GM18508 (cell line): Measurements from ENCODE around the gene ZDHHC9.

Experiments
- ATAC-seq: cut with Tn5 transposase; IDR thresholded peaks from one replicate; pipeline ENCODE4 v1.9.1; 2021; ENCODE audit warnings: moderate number of reproducible peaks; ENCODE audit not compliant: insufficient read depth, unreplicated experiment

The ZDHHC9 gene

DNA sequence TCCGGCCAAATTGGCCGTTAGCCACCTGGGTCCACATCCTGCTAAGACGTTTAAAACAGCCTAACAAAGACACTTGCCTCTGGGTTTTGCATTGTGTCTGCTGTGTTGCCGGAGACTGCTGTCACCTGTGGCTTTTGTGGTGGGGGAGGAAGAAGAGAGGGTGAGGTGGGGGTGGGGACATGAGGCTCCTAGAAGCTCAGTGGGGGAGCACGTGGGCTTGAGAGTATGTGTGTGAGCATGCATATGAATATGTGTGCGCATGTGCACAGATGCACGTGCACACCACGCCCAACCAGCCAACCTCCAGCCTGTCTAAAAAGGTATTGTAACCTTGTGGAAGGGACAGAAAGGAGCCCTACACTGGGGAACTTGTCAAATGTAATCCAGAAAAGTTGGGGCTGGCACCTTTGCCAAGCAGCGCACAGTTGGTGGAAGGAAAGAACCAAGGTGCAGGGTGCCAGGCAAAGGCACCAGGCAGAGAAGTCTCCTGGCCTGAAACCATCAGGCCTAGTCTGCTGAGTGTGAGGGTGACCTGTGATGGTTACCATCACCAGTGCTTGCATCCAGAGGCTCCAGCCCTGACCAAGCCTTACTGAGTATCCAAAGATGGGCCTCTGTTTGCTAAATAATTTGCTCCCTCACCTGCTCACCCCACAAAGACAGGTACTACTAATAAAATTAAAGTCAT, 74.1 kb downstream of the ZDHHC9 start:
- ATAC-seq, result no peak

GRCh38 chrX:129768586-129769466, 74.9 kb downstream of the ZDHHC9 start:
- ATAC-seq, result no peak

GRCh38 chrX:129768186-129768585, 75.5 kb downstream of the ZDHHC9 start:
- no peak for ATAC-seq

- no peak for ATAC-seq
Observed at GRCh38 chrX:129763666-129764065, 80.0 kb downstream of the ZDHHC9 start.

DNA sequence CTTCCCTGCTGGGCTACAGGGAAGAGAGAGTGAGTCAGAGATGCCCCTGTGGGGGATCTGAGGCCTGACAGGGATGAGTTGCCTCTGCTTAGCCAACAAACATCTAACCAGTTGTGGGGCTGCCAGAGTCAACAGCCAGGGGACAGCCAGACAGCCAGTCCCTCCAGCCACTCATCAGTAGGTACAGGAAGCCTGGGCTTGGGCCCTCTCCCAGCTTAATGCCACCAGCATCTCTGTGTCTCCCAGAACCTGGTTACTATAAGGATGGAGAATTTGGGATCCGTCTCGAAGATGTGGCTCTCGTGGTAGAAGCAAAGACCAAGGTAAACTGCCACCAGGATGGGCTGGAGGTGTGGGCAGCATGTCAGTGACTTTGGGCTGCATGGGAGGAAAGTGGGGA, 81.2 kb downstream of the ZDHHC9 start:
- ATAC-seq, result no peak

GRCh38 chrX:129761596-129761995, 82.1 kb downstream of the ZDHHC9 start:
- ATAC-seq, result no peak

DNA sequence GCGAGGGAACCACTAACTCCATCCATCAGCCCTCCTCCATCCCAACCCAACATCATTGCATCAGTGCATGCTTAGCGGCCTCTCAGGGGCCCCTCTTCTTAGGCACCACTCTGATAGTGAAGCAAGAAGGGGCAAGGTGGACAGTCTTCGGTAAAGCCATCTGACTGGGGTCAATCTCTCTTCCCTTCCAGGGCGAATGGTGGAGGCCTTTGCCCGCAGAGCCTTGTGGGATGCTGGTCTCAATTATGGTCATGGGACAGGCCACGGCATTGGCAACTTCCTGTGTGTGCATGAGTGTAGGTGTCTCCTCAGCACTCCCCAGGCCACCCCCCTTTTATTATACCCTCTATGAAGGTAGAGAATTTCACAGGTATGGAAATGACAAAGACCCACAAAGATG, 82.7 kb downstream of the ZDHHC9 start:
- no peak for ATAC-seq

GRCh38 chrX:129760155-129760554, 83.5 kb downstream of the ZDHHC9 start:
- no peak for ATAC-seq

DNA sequence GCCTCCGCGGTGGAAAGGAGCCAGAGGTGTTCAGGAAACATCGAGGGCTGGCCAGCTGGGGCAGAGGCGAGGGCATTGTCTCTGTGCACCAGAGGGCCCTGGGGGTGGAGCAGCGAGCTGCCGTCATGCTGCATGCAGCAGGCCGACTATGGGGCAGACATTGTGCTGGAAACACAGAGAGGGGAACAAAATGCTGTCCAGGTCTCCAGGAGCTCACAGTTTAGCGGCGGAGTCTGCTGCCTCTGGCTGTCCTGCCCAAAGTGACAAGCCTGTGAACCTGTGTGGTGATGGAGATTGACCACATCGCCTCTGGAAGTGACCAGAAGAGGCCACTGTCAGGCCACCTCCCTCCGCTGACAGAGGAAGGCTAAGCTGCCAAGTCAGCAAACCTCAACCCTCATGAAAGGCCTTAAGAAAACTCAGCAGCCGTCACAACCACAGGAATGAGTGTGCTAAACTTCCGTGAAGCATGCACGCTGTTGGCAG, 84.1 kb downstream of the ZDHHC9 start:
- ATAC-seq, result no peak

GRCh38 chrX:129755779-129756650, 87.7 kb downstream of the ZDHHC9 start:
- peak; percentile 40 for ATAC-seq

DNA sequence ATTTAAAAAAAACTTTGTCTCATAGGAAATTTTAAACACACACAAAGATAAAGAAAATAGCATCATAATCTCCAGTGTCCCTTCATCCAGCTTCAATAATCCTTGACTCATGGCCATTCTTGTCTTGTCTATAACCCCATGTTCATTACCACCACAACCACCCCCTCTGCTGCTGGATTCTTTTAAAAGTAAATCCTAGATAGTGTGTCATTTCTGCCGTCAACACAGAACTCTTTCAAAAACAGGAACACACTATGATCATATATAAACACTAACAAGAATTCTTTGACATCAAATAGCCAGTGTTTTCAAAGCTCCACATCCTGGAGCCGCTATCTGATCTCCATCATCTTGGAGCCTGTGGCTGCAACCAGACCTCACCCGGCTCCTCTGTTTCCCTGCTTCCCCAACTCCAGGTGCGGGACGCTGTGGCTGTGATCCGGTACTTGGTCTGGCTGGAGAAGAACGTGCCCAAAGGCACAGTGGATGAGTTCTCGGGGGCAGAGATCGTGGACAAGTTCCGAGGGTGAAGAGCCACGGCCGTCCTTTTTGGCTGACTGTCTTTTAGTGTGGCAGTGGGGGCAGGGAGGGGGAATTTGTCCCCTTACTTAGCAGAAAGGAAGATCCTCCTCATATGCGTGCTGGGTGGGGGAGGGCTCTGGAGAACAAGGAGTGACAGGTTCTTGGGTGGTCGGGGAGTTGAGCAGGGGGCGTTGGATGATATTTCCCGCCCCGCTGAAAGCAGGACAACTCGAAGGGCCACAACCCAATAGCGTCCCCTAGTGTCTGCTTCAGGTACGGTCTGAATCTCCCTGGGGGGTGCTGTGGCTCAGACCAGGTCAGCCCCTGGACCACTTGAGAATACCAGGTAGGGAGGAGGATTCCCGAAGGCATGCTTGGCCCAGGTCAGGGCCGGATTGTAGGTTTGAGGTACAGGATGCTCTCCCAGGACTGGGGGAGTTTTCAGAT, 89.3 kb downstream of the ZDHHC9 start:
- no peak for ATAC-seq
